ENCODE measurements around the gene SLC17A5.
"Not testable (repeated sequence)": the region's sequence is repeated elsewhere in the genome, so short reads cannot be mapped to it uniquely, and the experiment has no call there.

The SLC17A5 gene

GRCh38 chr6:73614802-73615201, 39.0 kb downstream of the SLC17A5 start:
- no peak for DNase-seq (ENCODE audit: low read depth)

GRCh38 chr6:73613806-73614536, 39.8 kb downstream of the SLC17A5 start:
- DNase-seq (ENCODE audit: low read depth): no peak

GRCh38 chr6:73612611-73613010, 41.2 kb downstream of the SLC17A5 start:
- DNase-seq (ENCODE audit: low read depth): no peak

GRCh38 chr6:73610444-73611275, 43.1 kb downstream of the SLC17A5 start:
- peak; percentile 43 for DNase-seq (ENCODE audit: low read depth)

- no peak for DNase-seq (ENCODE audit: low read depth)
Measured at GRCh38 chr6:73608761-73609160, 45.0 kb downstream of the SLC17A5 start.

GRCh38 chr6:73606428-73606827, 47.4 kb downstream of the SLC17A5 start:
- DNase-seq (ENCODE audit: low read depth): no peak

GRCh38 chr6:73604461-73604860, 49.3 kb downstream of the SLC17A5 start:
- no peak for DNase-seq (ENCODE audit: low read depth)

GRCh38 chr6:73604020-73604419, 49.8 kb downstream of the SLC17A5 start:
- no peak for DNase-seq (ENCODE audit: low read depth)

- no peak for DNase-seq (ENCODE audit: low read depth)
Measured at GRCh38 chr6:73586416-73586974, 67.3 kb downstream of the SLC17A5 start.

- DNase-seq (ENCODE audit: low read depth): peak; percentile 77
Measured at GRCh38 chr6:73585566-73586415, 68.0 kb downstream of the SLC17A5 start.

- DNase-seq (ENCODE audit: low read depth): no peak
Measured at GRCh38 chr6:73581293-73581692, 72.5 kb downstream of the SLC17A5 start.

- DNase-seq (ENCODE audit: low read depth): peak; percentile 98
Measured at GRCh38 chr6:73580247-73581149, 73.3 kb downstream of the SLC17A5 start.

- peak; percentile 95 for DNase-seq (ENCODE audit: low read depth)
Measured at GRCh38 chr6:73579851-73580246, 73.9 kb downstream of the SLC17A5 start.

GRCh38 chr6:73579389-73579788, 74.4 kb downstream of the SLC17A5 start:
- no peak for DNase-seq (ENCODE audit: low read depth)

GRCh38 chr6:73577676-73578075, 76.1 kb downstream of the SLC17A5 start:
- no peak for DNase-seq (ENCODE audit: low read depth)

GRCh38 chr6:73572531-73572930, 81.3 kb downstream of the SLC17A5 start:
- DNase-seq (ENCODE audit: low read depth): not testable (repeated sequence)

GRCh38 chr6:73571218-73572181, 82.3 kb downstream of the SLC17A5 start:
- DNase-seq (ENCODE audit: low read depth): not testable (repeated sequence)

- DNase-seq (ENCODE audit: low read depth): no peak
Measured at GRCh38 chr6:73569121-73569520, 84.7 kb downstream of the SLC17A5 start.

GRCh38 chr6:73566954-73567591, 86.7 kb downstream of the SLC17A5 start:
- peak; percentile 47 for DNase-seq (ENCODE audit: low read depth)
